AG04450 (cell line): ENCODE results near the gene PRMT5. TPM values are rescaled to one million over a fixed set of nuclear protein-coding genes. Genes with fewer than 3 reads are reported as not detected.

Experiments used
- CTCF ChIA-PET: fragments of 300-600, 350-600 bp; formaldehyde crosslinking; extraction: SDS; loops from one replicate; lab custom pipeline; 2022; ENCODE audit warnings: antibody characterized with exemption, inconsistent platforms; lab: Charles Lee
- POLR2A ChIA-PET: fragments of 350-600 bp; formaldehyde crosslinking; extraction: SDS; loops from one replicate; lab custom pipeline; 2021; ENCODE audit warnings: antibody characterized with exemption, inconsistent platforms; lab: Yijun Ruan, JAX
- DNase-seq: peaks from one replicate; pipeline ENCODE4 v3.0.0-alpha.2; 2011; ENCODE audit warnings: low read depth, low spot score
- H3K27ac ChIP-seq: one replicate; pipeline ENCODE4 v1.5.1; 2012; ENCODE audit warnings: low read depth, low read length, control low read depth
- H3K27me3 ChIP-seq: one replicate; pipeline ENCODE4 v1.6.0; 2012; ENCODE audit warnings: low read length; ENCODE audit not compliant: control insufficient read depth, insufficient read depth
- H3K4me3 ChIP-seq: 2 replicates; pipeline ENCODE4 v1.5.1; 2011; ENCODE audit warnings: mild to moderate bottlenecking, low read depth, low read length, control low read depth
- H3K9me3 ChIP-seq: 2 replicates; pipeline ENCODE4 v1.5.1; 2012; ENCODE audit warnings: low read length; ENCODE audit not compliant: control insufficient read depth, insufficient read depth
- polyA plus RNA-seq: library from polyadenylated mRNA; depleted of rRNA; stranded (reverse); fragments of >200 nt; gene quantifications from 2 replicates; pipeline ENCODE4 v1.2.3, GENCODE V29; 2011
- TF ChIP-seq, protein P1 (sequence below): IDR thresholded peaks from 2 replicates; pipeline ENCODE4 v1.5.1; 2011; ENCODE audit warnings: low read depth, low read length, control low read depth, inconsistent platforms

The PRMT5 gene
- polyA plus RNA-seq, 1 experiment: 125 TPM

DNA sequence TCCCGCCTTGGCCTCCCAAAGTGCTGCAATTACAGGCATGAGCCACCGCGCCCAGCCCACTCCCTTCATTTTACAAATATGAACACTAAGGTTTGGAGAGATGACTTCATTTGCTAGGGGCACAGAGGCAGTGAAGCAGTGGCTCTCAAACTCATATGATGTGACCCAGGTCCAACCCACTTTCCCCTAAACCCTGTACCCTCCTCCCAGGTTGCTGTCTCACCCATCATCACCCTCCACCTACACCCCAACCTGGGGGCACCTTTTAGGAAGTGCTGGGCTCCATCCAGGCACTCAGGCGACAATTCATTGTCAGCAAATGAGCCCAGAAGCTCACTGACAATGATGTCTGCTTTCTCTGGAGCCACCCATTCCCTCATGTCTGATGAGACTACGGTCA lies 5.4 kb downstream of the PRMT5 start:
- H3K27me3 ChIP-seq: no peaks in the 10 kb centered on the region
- H3K27ac ChIP-seq: no peak overlapping the region
- no peak overlapping the region for H3K4me3 ChIP-seq
- POLR2A ChIA-PET: no interaction called here
- CTCF ChIA-PET: interaction anchor here (0.6 to 1.5 kb wide), 2 partner anchors 62 to 353 kb away, joined by 5 to 6 read pairs; no protein-coding TSS in a partner anchor
- DNase-seq: no peak
- H3K9me3 ChIP-seq: no peaks in the 10 kb centered on the region
- TF ChIP-seq, protein P1, sequence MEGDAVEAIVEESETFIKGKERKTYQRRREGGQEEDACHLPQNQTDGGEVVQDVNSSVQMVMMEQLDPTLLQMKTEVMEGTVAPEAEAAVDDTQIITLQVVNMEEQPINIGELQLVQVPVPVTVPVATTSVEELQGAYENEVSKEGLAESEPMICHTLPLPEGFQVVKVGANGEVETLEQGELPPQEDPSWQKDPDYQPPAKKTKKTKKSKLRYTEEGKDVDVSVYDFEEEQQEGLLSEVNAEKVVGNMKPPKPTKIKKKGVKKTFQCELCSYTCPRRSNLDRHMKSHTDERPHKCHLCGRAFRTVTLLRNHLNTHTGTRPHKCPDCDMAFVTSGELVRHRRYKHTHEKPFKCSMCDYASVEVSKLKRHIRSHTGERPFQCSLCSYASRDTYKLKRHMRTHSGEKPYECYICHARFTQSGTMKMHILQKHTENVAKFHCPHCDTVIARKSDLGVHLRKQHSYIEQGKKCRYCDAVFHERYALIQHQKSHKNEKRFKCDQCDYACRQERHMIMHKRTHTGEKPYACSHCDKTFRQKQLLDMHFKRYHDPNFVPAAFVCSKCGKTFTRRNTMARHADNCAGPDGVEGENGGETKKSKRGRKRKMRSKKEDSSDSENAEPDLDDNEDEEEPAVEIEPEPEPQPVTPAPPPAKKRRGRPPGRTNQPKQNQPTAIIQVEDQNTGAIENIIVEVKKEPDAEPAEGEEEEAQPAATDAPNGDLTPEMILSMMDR: no peak

DNA sequence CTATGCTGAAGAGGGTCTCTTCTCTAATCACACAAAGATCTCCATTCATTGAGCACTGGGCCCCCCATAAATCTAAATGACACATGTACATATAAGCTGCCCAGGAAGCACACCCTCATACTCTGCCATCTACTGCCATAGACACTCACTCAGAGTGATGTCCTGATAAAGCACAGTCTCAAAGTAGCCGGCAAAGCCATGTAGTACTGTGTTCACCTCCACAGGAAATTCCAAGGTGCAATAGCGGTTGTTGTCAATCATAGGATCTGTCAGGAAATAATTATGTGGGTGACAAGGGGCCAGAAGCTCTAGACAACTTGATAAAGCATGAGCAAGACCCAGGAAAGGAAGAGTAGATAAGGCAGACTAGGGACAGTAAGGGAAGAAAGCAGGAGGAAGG lies 6.9 kb downstream of the PRMT5 start:
- ChIA-PET POLR2A (no interaction called here), CTCF (no interaction called here)
- no peak overlapping the region for H3K4me3 ChIP-seq
- no peak overlapping the region for H3K27ac ChIP-seq
- TF ChIP-seq, protein P1: no peak
- no peaks in the 10 kb centered on the region for H3K27me3 ChIP-seq
- DNase-seq: no peak
- H3K9me3 ChIP-seq: no peaks in the 10 kb centered on the region

DNA sequence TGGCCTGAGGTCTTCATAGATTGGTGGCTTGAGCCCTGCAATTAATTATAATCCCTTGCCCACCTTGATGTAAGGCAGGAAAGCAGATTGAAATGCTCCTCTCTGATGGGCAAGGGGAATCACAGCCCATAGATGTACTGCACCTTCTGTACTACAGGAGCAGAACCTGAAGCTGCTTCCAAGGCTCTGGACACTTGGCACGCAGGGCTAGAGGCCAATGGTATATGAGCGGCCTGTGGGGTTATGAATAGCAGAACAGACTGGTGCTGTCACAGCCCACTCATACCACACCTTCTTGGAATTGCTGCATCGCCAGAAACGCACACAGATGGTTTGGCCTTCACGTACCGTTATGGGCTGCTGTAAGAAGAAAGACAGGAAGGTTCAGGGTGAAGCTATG lies 8.5 kb downstream of the PRMT5 start:
- CTCF ChIA-PET: interaction anchor here (1.0 to 5.9 kb wide), 2 partner anchors 9 to 53 kb away, joined by 4 to 36 read pairs; partner anchors contain the start of gene PRMT5
- no peaks in the 10 kb centered on the region for H3K9me3 ChIP-seq
- TF ChIP-seq, protein P1: no peak
- no peak for DNase-seq
- H3K4me3 ChIP-seq: no peak overlapping the region
- no peaks in the 10 kb centered on the region for H3K27me3 ChIP-seq
- POLR2A ChIA-PET: no interaction called here
- H3K27ac ChIP-seq: no peak overlapping the region

DNA sequence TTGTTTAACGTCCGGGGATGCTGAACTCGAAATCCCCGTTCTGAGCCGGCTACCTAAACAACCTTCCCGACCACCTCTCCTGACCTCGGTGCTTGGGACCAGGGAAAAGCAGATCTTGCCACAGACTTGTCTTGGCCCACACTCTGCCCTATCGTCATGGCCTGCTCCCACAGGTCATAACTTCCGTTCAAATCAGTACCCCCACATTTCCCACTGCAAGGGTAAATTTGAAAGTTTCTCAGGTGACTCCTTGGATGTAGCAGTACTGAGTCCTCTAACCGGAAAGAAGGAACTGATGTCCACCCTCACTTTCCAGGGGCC lies 9.6 kb downstream of the PRMT5 start:
- Histone ChIP-seq H3K27me3 (no peaks in the 10 kb centered on the region), H3K27ac (peak overlapping the region; percentile 54), H3K9me3 (no peaks in the 10 kb centered on the region), H3K4me3 (peak overlapping the region; percentile 41)
- DNase-seq: no peak
- ChIA-PET POLR2A (interaction anchor here (0.6 to 1.3 kb wide), 5 partner anchors 8 to 175 kb away, joined by 3 to 9 read pairs (median 4); partner anchors contain the start of genes ACIN1, C14orf119 and PRMT5), CTCF (interaction anchor here (0.7 to 5.9 kb wide), 7 partner anchors 10 to 363 kb away, joined by 3 to 36 read pairs (median 11); partner anchors contain the start of gene PRMT5)
- TF ChIP-seq, protein P1: no peak

DNA sequence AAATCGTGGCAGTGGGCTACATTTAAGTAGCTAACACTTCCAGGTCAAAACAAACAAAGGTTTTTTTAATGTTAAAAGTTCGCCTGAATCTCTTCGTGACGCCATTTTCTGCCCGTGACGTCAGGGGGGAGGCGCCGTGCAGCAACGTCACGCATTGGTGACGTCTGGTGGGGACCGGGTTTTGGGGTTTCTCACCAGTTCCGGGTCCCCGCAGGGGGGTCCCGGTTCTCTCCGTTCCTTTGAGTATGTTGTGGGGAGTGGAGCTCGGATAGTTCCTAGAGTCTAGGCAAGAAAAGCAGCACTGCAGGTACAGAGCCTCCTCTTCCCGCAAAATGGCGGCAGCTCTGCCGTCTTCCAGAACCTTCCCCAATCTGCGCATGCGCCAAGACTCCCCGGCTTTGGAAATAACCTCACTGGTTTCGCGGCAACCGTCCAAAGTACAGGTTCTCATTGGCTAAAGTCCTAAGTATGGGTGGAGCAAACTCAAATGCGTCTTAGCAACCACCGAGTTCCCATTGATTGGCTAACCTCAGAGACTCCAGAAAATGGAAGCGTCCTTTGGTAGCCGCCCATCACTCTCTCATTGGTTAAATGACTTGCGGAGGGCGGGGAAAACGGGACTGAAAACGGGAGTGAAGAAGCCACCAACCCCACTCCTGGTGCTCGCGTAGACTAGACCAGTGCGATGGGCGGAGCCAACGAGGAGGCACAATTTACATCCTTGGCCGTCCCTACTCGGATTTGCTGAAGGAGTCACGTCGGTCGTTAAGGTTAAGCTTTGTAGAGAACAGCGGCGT lies 10.2 kb downstream of the PRMT5 start, which contains the start of gene RBM23:
Gene RBM23 (minus strand): TSS at position 346 of the 797 bp plus-strand sequence.
- Histone ChIP-seq H3K9me3 (no peaks in the 10 kb centered on the region), H3K27me3 (no peaks in the 10 kb centered on the region), H3K4me3 (peak within 1 kb of the TSS; percentile 95), H3K27ac (peak within 1 kb of the TSS; percentile 99)
- peak; percentile 100 for DNase-seq
- ChIA-PET POLR2A (interaction anchor here (0.5 to 1.3 kb wide), 7 partner anchors 8 to 276 kb away, joined by 3 to 9 read pairs (median 4); partner anchors contain the start of genes ACIN1, C14orf119 and PRMT5), CTCF (interaction anchor here (0.7 to 5.9 kb wide), 7 partner anchors 11 to 362 kb away, joined by 3 to 36 read pairs (median 11); partner anchors contain the start of gene PRMT5)
- TF ChIP-seq, protein P1: no peak
